Measurements from ENCODE around the gene FRMD4A. TPM values are rescaled to one million over a fixed set of nuclear protein-coding genes. Genes with fewer than 3 reads are reported as not detected.
A peak's percentile ranks its signal among the peaks of the same experiment; 100 is the strongest.

Gene FRMD4A
- total RNA-seq, 1 donor from 2014 or later = 20.2 TPM

DNA sequence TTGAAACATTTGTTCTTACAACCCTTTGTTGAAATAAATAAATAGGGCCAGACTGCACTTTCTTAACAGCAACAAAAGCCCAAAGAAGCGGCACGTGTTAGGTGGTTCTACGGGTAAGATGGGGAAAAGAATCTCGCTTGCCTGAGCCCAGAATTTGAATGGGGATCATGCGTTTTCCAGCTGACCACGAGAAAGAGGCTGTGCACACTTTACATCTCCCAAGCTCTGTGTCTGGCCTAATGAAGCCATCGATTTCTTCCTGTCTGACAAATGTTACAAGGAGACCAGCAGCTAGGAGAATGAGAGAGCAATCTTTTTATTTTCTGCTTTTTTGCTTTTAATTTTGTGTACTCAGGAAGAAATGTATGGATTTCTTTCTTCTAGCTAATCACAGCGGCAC, 52.2 kb downstream of the FRMD4A start:
- no peaks in the 10 kb centered on the region for H3K4me1 ChIP-seq
- peaks cover 6% of the 10 kb centered on the region for H3K27me3 Mint-ChIP-seq (ENCODE audit: insufficient read depth, low read depth)
- no peaks in the 10 kb centered on the region for H3K27me3 ChIP-seq
- H3K4me3 Mint-ChIP-seq = no peak overlapping the region
- peak overlapping the region; percentile 31 for H2AFZ ChIP-seq (replicated peaks)
- no peaks in the 10 kb centered on the region for H3K79me2 ChIP-seq (ENCODE audit: low read depth)
- no peaks in the 10 kb centered on the region for H3K9me3 ChIP-seq (ENCODE audit: low read depth)
- H3K9ac ChIP-seq = no peak overlapping the region
- H3K4me1 Mint-ChIP-seq = peaks cover 9% of the 10 kb centered on the region
- H3K36me3 ChIP-seq = no peaks in the 10 kb centered on the region
- H3F3A ChIP-seq (ENCODE audit: low read depth) = no peaks in the 10 kb centered on the region
- H3K36me3 Mint-ChIP-seq = no peaks in the 10 kb centered on the region
- TF ChIP-seq, protein P1, sequence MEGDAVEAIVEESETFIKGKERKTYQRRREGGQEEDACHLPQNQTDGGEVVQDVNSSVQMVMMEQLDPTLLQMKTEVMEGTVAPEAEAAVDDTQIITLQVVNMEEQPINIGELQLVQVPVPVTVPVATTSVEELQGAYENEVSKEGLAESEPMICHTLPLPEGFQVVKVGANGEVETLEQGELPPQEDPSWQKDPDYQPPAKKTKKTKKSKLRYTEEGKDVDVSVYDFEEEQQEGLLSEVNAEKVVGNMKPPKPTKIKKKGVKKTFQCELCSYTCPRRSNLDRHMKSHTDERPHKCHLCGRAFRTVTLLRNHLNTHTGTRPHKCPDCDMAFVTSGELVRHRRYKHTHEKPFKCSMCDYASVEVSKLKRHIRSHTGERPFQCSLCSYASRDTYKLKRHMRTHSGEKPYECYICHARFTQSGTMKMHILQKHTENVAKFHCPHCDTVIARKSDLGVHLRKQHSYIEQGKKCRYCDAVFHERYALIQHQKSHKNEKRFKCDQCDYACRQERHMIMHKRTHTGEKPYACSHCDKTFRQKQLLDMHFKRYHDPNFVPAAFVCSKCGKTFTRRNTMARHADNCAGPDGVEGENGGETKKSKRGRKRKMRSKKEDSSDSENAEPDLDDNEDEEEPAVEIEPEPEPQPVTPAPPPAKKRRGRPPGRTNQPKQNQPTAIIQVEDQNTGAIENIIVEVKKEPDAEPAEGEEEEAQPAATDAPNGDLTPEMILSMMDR (IDR thresholded peaks at IDR 0.05) = no peak
- no peaks in the 10 kb centered on the region for H4K20me1 ChIP-seq (ENCODE audit: low read depth)
- H3K27ac Mint-ChIP-seq = peak overlapping the region; percentile 55
- H3K4me3 ChIP-seq = no peak overlapping the region
- H3K9me3 Mint-ChIP-seq = peaks cover 2% of the 10 kb centered on the region
- H3K4me2 ChIP-seq = no peak overlapping the region
- DNase-seq (ENCODE audit: low spot score) = no peak
- H3K27ac ChIP-seq = no peak overlapping the region

DNA sequence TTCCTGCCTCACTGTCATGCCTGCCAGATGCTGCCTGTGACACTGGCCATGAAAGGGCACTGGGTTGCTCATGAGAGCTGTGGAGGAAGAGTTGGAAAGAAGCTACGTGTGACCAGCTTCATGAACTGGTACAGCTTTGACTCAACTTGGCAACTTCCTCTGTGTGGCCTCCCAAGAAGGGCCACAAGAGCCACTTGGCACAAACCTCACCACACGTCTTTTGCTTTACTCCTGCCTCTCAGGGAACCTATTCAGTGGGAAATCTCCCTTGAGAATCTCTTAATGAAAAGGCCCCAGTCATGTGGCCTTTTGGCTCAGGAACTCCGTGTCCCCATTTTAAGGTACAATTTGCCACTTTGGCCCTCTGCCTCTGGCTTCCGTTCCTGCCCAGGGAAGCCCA, 54.5 kb downstream of the FRMD4A start:
- TF ChIP-seq EZH2phosphoT487 (IDR thresholded peaks at IDR 0.05) = no peak
- TF ChIP-seq, protein P1 (IDR thresholded peaks at IDR 0.05) = no peak
- no peak for TF ChIP-seq EZH2 (IDR thresholded peaks at IDR 0.05)
- Histone ChIP-seq H3K27me3 (no peaks in the 10 kb centered on the region), H3K9ac (no peak overlapping the region), H4K20me1 (ENCODE audit: low read depth) (no peaks in the 10 kb centered on the region), H3K36me3 (no peaks in the 10 kb centered on the region), H3K9me3 (ENCODE audit: low read depth) (no peaks in the 10 kb centered on the region), H2AFZ (replicated peaks) (no peak overlapping the region), H3K4me2 (no peak overlapping the region), H3K4me3 (no peak overlapping the region), H3F3A (ENCODE audit: low read depth) (no peaks in the 10 kb centered on the region), H3K4me1 (no peaks in the 10 kb centered on the region), H3K79me2 (ENCODE audit: low read depth) (no peaks in the 10 kb centered on the region), H3K27ac (no peak overlapping the region)
- Mint-ChIP-seq H3K4me3 (no peak overlapping the region), H3K27ac (no peak overlapping the region), H3K4me1 (peaks cover 19% of the 10 kb centered on the region), H3K27me3 (ENCODE audit: insufficient read depth, low read depth) (peaks cover 6% of the 10 kb centered on the region), H3K9me3 (peaks cover 2% of the 10 kb centered on the region), H3K36me3 (no peaks in the 10 kb centered on the region)
- DNase-seq (ENCODE audit: low spot score) = no peak

DNA sequence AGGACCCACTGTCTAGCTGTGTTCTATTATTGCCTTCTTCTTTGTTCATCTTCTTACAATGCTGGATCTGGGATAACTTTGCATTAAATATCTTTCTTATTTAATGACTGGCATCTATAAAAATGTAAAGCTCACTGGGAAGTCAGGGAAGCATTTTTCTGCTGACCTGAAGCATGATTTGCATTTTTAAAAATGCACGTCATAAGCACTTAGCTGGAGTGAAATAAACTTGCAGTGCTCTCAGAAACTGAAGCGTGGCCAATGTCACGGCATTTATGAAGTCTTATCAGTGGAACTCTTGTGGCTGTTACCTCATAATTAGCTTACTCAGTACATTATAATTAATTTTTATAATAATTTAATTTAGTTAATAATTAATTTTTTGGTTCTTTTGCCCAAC, 59.1 kb downstream of the FRMD4A start:
- Mint-ChIP-seq H3K4me1 (peaks cover 15% of the 10 kb centered on the region), H3K27me3 (ENCODE audit: insufficient read depth, low read depth) (peaks cover 4% of the 10 kb centered on the region), H3K4me3 (no peak overlapping the region), H3K36me3 (peaks cover 3% of the 10 kb centered on the region), H3K27ac (peak overlapping the region; percentile 32), H3K9me3 (peaks cover 3% of the 10 kb centered on the region)
- DNase-seq (ENCODE audit: low spot score) = no peak
- TF ChIP-seq EZH2phosphoT487 (IDR thresholded peaks at IDR 0.05) = no peak
- TF ChIP-seq EZH2 (IDR thresholded peaks at IDR 0.05) = no peak
- TF ChIP-seq, protein P1 (IDR thresholded peaks at IDR 0.05) = no peak
- no peaks in the 10 kb centered on the region for H3K79me2 ChIP-seq (ENCODE audit: low read depth)
- no peaks in the 10 kb centered on the region for H3K27me3 ChIP-seq
- no peak overlapping the region for H3K4me3 ChIP-seq
- no peaks in the 10 kb centered on the region for H3K9me3 ChIP-seq (ENCODE audit: low read depth)
- H3K9ac ChIP-seq = no peak overlapping the region
- H3F3A ChIP-seq (ENCODE audit: low read depth) = no peaks in the 10 kb centered on the region
- H3K27ac ChIP-seq = no peak overlapping the region
- H3K4me1 ChIP-seq = no peaks in the 10 kb centered on the region
- no peak overlapping the region for H2AFZ ChIP-seq (replicated peaks)
- no peak overlapping the region for H3K4me2 ChIP-seq
- H3K36me3 ChIP-seq = no peaks in the 10 kb centered on the region
- H4K20me1 ChIP-seq (ENCODE audit: low read depth) = no peaks in the 10 kb centered on the region

All from neural progenitor cell (in vitro differentiated cells).